ENCODE data around the gene GNAS.

The GNAS gene

DNA sequence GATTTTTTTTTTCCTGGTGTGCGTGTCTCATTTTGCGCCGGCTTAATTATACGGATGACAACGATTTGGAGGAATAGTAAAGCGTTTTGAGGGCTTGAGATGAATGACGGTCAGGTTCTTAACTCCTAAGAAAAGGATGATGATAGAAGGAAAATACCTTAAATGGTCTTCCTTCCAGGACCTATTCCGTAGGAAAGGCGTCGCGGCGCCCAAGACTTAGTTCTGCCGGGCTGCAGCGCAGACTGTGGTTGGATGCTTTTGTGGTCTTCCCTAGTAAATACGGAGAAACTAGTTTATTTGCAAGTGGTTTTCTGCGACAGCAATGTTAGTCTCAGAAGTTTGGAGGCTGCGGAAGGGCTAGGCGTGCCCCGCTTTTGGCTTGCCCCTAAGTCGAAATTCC, 10.2 kb upstream of the GNAS start:
- Histone ChIP-seq H3K9me3 (no peaks in the 10 kb centered on the region), H3K4me3 (ENCODE audit: low read depth in 1 of 2, low read length in 1 of 2) (no peak overlapping the region), H3K27me3 (peaks cover 100% of the 10 kb centered on the region), H3K27ac (no peak overlapping the region), H3K36me3 (no peaks in the 10 kb centered on the region), H3K4me1 (ENCODE audit: control insufficient read depth in 1 of 2, insufficient read depth in 1 of 2, low read depth in 1 of 2, low read length in 1 of 2) (no peaks in the 10 kb centered on the region)
- TF ChIP-seq CTCF (IDR thresholded peaks at IDR 0.05), result no peak

DNA sequence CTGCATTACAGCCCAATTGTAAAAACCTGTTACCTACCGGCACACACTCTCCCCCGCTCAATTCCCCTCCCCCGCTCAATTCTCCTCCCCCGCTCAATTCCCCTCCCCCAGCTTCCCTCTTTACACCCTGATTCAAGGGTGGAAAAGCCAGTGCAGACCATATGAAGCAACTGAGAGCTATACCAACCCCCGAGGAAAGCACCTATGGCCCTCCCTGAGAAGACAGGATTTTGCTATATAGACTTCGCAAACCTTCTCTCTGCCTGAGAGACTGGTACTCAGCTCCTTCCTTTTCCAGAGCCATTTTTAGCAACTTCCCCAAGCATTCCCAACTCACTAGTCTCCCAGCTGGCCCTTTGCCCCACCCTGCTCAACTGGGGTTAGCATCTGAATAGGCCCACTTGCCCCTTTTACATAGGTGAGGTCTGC, 9.4 kb upstream of the GNAS start:
- no peak for TF ChIP-seq CTCF (IDR thresholded peaks at IDR 0.05)
- peaks cover 100% of the 10 kb centered on the region for H3K27me3 ChIP-seq

GRCh38 chr20:58845706-58846105, 6.8 kb upstream of the GNAS start:
- TF ChIP-seq CTCF (IDR thresholded peaks at IDR 0.05), result no peak
- no peaks in the 10 kb centered on the region for H3K4me1 ChIP-seq (ENCODE audit: control insufficient read depth in 1 of 2, insufficient read depth in 1 of 2, low read depth in 1 of 2, low read length in 1 of 2)
- H3K27me3 ChIP-seq, result peaks cover 100% of the 10 kb centered on the region
- no peak overlapping the region for H3K4me3 ChIP-seq (ENCODE audit: low read depth in 1 of 2, low read length in 1 of 2)
- no peaks in the 10 kb centered on the region for H3K9me3 ChIP-seq
- no peak overlapping the region for H3K27ac ChIP-seq
- H3K36me3 ChIP-seq, result no peaks in the 10 kb centered on the region

More for the DNA sequence above, 9.4 kb upstream of the GNAS start:
- no peak overlapping the region for H3K4me3 ChIP-seq (ENCODE audit: low read depth in 1 of 2, low read length in 1 of 2)
- H3K27ac ChIP-seq, result no peak overlapping the region
- no peaks in the 10 kb centered on the region for H3K4me1 ChIP-seq (ENCODE audit: control insufficient read depth in 1 of 2, insufficient read depth in 1 of 2, low read depth in 1 of 2, low read length in 1 of 2)
- H3K9me3 ChIP-seq, result no peaks in the 10 kb centered on the region
- H3K36me3 ChIP-seq, result no peaks in the 10 kb centered on the region

DNA sequence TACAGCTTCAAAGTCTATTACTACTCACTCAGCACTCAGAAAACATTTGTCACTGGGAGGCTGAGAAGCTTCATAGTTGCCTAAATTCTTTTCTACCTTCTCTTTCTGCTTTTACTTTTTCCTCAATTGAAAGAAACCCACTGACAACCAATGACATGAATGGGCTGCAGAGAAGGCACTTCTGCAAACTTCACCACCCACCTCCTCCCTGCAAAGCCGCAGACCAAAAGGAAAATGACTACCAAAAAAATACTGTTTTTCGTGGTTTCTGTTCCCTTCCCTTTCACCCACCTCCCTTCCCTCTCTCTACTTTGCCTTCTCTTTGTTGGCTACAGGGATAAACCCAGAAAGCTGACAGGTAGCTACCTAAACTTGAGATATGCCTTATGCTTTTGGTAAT, 5.1 kb upstream of the GNAS start:
- Histone ChIP-seq H3K27ac (no peak overlapping the region), H3K4me1 (ENCODE audit: control insufficient read depth in 1 of 2, insufficient read depth in 1 of 2, low read depth in 1 of 2, low read length in 1 of 2) (no peaks in the 10 kb centered on the region), H3K27me3 (peaks cover 100% of the 10 kb centered on the region), H3K9me3 (no peaks in the 10 kb centered on the region), H3K4me3 (ENCODE audit: low read depth in 1 of 2, low read length in 1 of 2) (no peak overlapping the region), H3K36me3 (no peaks in the 10 kb centered on the region)
- no peak for TF ChIP-seq CTCF (IDR thresholded peaks at IDR 0.05)

DNA sequence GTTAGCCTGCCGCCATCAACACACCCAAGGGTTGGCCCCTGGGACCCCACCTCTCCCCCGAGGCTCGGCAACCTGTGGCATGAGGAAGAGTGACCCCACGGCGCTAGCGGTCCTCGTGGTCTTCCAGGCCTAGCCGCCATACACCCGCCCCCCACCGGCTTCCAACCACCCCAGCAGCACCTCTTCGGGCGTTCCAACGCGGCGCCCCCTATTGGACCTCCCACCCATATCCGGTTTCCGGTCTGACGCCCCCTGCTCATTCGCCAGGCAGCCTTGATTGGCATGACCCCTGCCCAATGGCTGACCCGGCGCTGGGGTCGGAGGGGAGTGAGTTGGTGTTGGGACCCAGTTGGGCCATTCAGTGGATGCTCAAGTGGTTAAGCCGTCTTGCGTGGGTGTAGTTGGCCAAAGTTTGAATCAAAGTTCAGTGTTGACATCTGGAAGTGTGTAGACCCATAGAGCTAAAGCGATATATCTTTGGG, 1.8 kb upstream of the GNAS start, which contains the start of gene GNAS-AS1:
GNAS-AS1 (minus strand) TSS at position 210 of the 482 bp plus-strand sequence.
- H3K36me3 ChIP-seq, result no peaks in the 10 kb centered on the region
- no peak within 1 kb of the TSS for H3K27ac ChIP-seq
- no peak within 1 kb of the TSS for H3K4me3 ChIP-seq (ENCODE audit: low read depth in 1 of 2, low read length in 1 of 2)
- no peak for TF ChIP-seq CTCF (IDR thresholded peaks at IDR 0.05)
- peaks cover 100% of the 10 kb centered on the region for H3K27me3 ChIP-seq
- H3K4me1 ChIP-seq (ENCODE audit: control insufficient read depth in 1 of 2, insufficient read depth in 1 of 2, low read depth in 1 of 2, low read length in 1 of 2), result no peaks in the 10 kb centered on the region
- no peaks in the 10 kb centered on the region for H3K9me3 ChIP-seq
